HepG2 (cell line): ENCODE measurements around the gene TUT4.

Experiments
- ARNT ChIP-seq: fragments of 450-650 bp; IDR thresholded peaks from 2 replicates; pipeline ENCODE4 v1.6.1; 2017
- CTCF ChIP-seq: sonication (generic); formaldehyde crosslinking; IDR thresholded peaks from 2 replicates; pipeline ENCODE4 v1.5.0; 2020; ENCODE audit warnings: mild to moderate bottlenecking, missing genetic modification reagents, moderate library complexity
- POLR2A ChIP-seq, 2 experiments: IDR thresholded peaks; 2 replicates each; pipeline ENCODE4 v1.6.1; 2011; ENCODE audit warnings: low read depth in 2 of 2, low read length in 2 of 2, mild to moderate bottlenecking in 1 of 2, moderate library complexity in 1 of 2; ENCODE audit not compliant: insufficient read depth in 1 of 2
- ZFP91 ChIP-seq: sonication (generic); formaldehyde crosslinking; IDR thresholded peaks from 2 replicates; pipeline ENCODE4 v1.9.0; 2022; ENCODE audit warnings: missing genetic modification reagents, mild to moderate bottlenecking, borderline replicate concordance
- ZNF430 ChIP-seq: sonication (generic); formaldehyde crosslinking; IDR thresholded peaks from 2 replicates; pipeline ENCODE4 v1.9.0; 2021; ENCODE audit warnings: mild to moderate bottlenecking, missing genetic modification reagents

GRCh38 chr1:52393174-52393573 is 159.7 kb downstream of the TUT4 start:
- TF ChIP-seq ARNT, result no peak
- no peak for TF ChIP-seq ZFP91 (CRISPR knock-in tag)
- TF ChIP-seq POLR2A (IDR thresholded peaks at IDR 0.05; ENCODE audit: insufficient read depth in 1 of 2, low read depth in 2 of 2, low read length in 2 of 2), result no peak
- TF ChIP-seq ZNF430, result no peak
- no peak for TF ChIP-seq CTCF (CRISPR knock-in tag)
